SK-N-MC (cell line): ENCODE results near the gene ACMSD.

Source experiments
- EZH2 ChIP-seq: fragments of 200-600 bp; sonication (generic); IDR thresholded peaks from one replicate; pipeline ENCODE4 v1.6.1; 2017; ENCODE audit warnings: antibody characterized with exemption
- FOXP2 ChIP-seq: optimal IDR thresholded peaks from 2 replicates; pipeline ENCODE3; 2011; ENCODE audit warnings: mild to moderate bottlenecking, moderate library complexity; ENCODE audit not compliant: insufficient read depth; ENCODE audit errors: extremely low read length, control extremely low read depth
- POLR2AphosphoS5 ChIP-seq: IDR thresholded peaks from 2 replicates; pipeline ENCODE4 v1.6.1; 2012; ENCODE audit warnings: mild to moderate bottlenecking, low read depth, low read length, borderline replicate concordance

DNA sequence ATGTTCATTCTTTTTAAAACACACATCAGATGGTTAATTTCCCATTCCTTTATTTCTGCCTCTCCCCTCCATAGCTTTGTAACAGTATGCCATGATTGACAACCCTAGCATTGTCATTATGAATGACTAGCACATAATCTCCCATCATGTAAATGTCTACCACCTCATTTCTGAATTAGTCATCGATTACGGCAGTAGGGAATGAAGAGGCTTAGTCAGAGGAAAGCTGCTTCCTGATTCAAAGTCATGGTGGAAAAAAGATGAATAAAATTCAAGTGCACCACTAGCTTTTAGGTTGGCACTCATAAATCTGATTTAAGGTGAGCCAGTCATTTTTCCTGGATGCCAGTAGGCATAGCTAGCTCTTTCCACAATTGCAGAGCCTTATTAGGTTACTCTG is 19.1 kb upstream of the ACMSD start:
- TF ChIP-seq POLR2AphosphoS5 (no peak), EZH2 (no peak), FOXP2 (no peak)
